ENCODE measurements around the gene CHMP4B.

Gene CHMP4B

GRCh38 chr20:33810885-33811775, at the start of gene CHMP4B:
Gene CHMP4B, plus strand, starts transcription at chr20:33811348. Its CDS starts 121 bp downstream, at chr20:33811469.
- peak; percentile 96 to 97 for DNase-seq

- no peak for DNase-seq
Observed at GRCh38 chr20:33761698-33762250, 49.4 kb upstream of the CHMP4B start.

- DNase-seq, result no peak
Observed at GRCh38 chr20:33765099-33765498, 46.0 kb upstream of the CHMP4B start.

- DNase-seq, result no peak
Observed at GRCh38 chr20:33765592-33765991, 45.6 kb upstream of the CHMP4B start.

- no peak for DNase-seq
Observed at GRCh38 chr20:33766686-33767085, 44.5 kb upstream of the CHMP4B start.

GRCh38 chr20:33767777-33768138, 43.4 kb upstream of the CHMP4B start:
- DNase-seq, result no peak

GRCh38 chr20:33769043-33769442, 42.1 kb upstream of the CHMP4B start:
- DNase-seq, result no peak

- DNase-seq, result no peak
Observed at GRCh38 chr20:33770005-33770404, 41.1 kb upstream of the CHMP4B start.

- DNase-seq, result no peak
Observed at GRCh38 chr20:33771938-33772337, 39.2 kb upstream of the CHMP4B start.

GRCh38 chr20:33772439-33772838, 38.7 kb upstream of the CHMP4B start:
- DNase-seq, result no peak

GRCh38 chr20:33773412-33774089, 37.6 kb upstream of the CHMP4B start:
- DNase-seq, result no peak

GRCh38 chr20:33777816-33778215, 33.3 kb upstream of the CHMP4B start:
- DNase-seq, result no peak

GRCh38 chr20:33781133-33781532, 30.0 kb upstream of the CHMP4B start:
- no peak for DNase-seq

GRCh38 chr20:33781945-33782344, 29.2 kb upstream of the CHMP4B start:
- no peak for DNase-seq

GRCh38 chr20:33783256-33783655, 27.9 kb upstream of the CHMP4B start:
- no peak for DNase-seq

- DNase-seq, result no peak
Observed at GRCh38 chr20:33783818-33784217, 27.3 kb upstream of the CHMP4B start.

- no peak for DNase-seq
Observed at GRCh38 chr20:33784225-33784624, 26.9 kb upstream of the CHMP4B start.

- no peak for DNase-seq
Observed at GRCh38 chr20:33785503-33785902, 25.6 kb upstream of the CHMP4B start.

GRCh38 chr20:33787253-33787891, 23.8 kb upstream of the CHMP4B start:
- DNase-seq, result no peak

GRCh38 chr20:33788351-33789049, 22.6 kb upstream of the CHMP4B start:
- no peak for DNase-seq

- DNase-seq, result no peak
Observed at GRCh38 chr20:33789109-33789857, 21.9 kb upstream of the CHMP4B start.

GRCh38 chr20:33789858-33790182, 21.3 kb upstream of the CHMP4B start:
- no peak for DNase-seq
